Measurements from ENCODE around the gene ADGRB2. TPM values are rescaled to one million over a fixed set of nuclear protein-coding genes. Genes with fewer than 3 reads are reported as not detected.

Gene ADGRB2
- total RNA-seq, 1 experiment from 2014 or later, result 2.9 TPM

DNA sequence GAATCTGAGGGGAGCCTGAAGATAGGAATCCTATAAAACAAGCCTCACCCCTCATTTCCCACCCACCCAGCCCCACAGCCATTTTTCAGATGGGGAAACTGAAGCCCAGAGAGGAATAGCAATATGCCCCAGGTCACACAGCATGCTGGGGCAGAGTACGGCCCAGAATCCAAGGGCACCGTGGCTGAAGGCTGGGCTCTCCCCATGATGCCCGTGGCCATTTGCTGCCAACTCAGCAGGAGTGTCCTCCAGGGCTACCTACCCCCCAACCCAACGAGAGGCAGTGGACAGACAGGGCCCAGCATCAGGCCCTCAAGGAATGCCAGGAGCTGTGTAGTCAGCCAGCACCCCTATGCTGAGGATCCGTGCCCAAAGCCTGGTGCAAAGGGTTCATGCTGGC lies 68.8 kb downstream of the ADGRB2 start:
- peaks cover 25% of the 10 kb centered on the region for H3K4me1 Mint-ChIP-seq (ENCODE audit: low read depth, unreplicated experiment)

DNA sequence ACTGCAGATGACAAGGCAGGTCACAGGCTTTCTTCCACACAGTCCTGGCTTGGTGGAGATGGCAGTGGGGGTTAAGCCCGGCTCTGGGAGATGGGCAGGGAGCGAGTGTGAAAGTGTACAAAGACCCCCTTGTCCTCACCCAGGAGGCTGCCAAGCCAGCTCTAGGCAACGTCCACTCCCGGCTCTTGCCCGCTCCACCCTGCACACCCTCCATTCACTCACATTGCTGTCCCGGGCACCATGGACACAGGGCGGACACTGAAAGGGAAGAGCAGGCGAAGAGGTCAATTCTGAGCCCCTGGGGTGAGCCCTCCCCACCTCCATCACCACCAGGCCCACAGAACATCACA lies 69.2 kb downstream of the ADGRB2 start:
- DNase-seq, result no peak
- Mint-ChIP-seq H3K9me3 (ENCODE audit: low read depth, unreplicated experiment) (no peaks in the 10 kb centered on the region), H3K27me3 (ENCODE audit: unreplicated experiment) (peaks cover 15% of the 10 kb centered on the region), H3K27ac (ENCODE audit: unreplicated experiment) (no peak overlapping the region), H3K4me3 (ENCODE audit: low read depth, unreplicated experiment) (no peak overlapping the region), H3K36me3 (ENCODE audit: insufficient read depth, unreplicated experiment) (peaks cover 3% of the 10 kb centered on the region), H3K4me1 (ENCODE audit: low read depth, unreplicated experiment) (peaks cover 25% of the 10 kb centered on the region)
- CTCF ChIA-PET, result no interaction called here
- TF ChIP-seq, protein P1, sequence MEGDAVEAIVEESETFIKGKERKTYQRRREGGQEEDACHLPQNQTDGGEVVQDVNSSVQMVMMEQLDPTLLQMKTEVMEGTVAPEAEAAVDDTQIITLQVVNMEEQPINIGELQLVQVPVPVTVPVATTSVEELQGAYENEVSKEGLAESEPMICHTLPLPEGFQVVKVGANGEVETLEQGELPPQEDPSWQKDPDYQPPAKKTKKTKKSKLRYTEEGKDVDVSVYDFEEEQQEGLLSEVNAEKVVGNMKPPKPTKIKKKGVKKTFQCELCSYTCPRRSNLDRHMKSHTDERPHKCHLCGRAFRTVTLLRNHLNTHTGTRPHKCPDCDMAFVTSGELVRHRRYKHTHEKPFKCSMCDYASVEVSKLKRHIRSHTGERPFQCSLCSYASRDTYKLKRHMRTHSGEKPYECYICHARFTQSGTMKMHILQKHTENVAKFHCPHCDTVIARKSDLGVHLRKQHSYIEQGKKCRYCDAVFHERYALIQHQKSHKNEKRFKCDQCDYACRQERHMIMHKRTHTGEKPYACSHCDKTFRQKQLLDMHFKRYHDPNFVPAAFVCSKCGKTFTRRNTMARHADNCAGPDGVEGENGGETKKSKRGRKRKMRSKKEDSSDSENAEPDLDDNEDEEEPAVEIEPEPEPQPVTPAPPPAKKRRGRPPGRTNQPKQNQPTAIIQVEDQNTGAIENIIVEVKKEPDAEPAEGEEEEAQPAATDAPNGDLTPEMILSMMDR (IDR thresholded peaks at IDR 0.05; ENCODE audit: unreplicated experiment), result no peak
- BruUV-seq (replicated peaks), result no TSS peak
- intact Hi-C loops (cut with micrococcal nuclease; ENCODE audit: unreplicated experiment), result no loop called here

More for the DNA sequence above, 68.8 kb downstream of the ADGRB2 start:
- no peaks in the 10 kb centered on the region for H3K9me3 Mint-ChIP-seq (ENCODE audit: low read depth, unreplicated experiment)
- CTCF ChIA-PET, result no interaction called here
- no peak for DNase-seq
- peaks cover 15% of the 10 kb centered on the region for H3K27me3 Mint-ChIP-seq (ENCODE audit: unreplicated experiment)
- TF ChIP-seq, protein P1 (IDR thresholded peaks at IDR 0.05; ENCODE audit: unreplicated experiment), result no peak
- no peak overlapping the region for H3K27ac Mint-ChIP-seq (ENCODE audit: unreplicated experiment)
- intact Hi-C loops (cut with micrococcal nuclease; ENCODE audit: unreplicated experiment), result no loop called here
- no peak overlapping the region for H3K4me3 Mint-ChIP-seq (ENCODE audit: low read depth, unreplicated experiment)
- no TSS peak for BruUV-seq (replicated peaks)
- peaks cover under 1% of the 10 kb centered on the region for H3K36me3 Mint-ChIP-seq (ENCODE audit: insufficient read depth, unreplicated experiment)

DNA sequence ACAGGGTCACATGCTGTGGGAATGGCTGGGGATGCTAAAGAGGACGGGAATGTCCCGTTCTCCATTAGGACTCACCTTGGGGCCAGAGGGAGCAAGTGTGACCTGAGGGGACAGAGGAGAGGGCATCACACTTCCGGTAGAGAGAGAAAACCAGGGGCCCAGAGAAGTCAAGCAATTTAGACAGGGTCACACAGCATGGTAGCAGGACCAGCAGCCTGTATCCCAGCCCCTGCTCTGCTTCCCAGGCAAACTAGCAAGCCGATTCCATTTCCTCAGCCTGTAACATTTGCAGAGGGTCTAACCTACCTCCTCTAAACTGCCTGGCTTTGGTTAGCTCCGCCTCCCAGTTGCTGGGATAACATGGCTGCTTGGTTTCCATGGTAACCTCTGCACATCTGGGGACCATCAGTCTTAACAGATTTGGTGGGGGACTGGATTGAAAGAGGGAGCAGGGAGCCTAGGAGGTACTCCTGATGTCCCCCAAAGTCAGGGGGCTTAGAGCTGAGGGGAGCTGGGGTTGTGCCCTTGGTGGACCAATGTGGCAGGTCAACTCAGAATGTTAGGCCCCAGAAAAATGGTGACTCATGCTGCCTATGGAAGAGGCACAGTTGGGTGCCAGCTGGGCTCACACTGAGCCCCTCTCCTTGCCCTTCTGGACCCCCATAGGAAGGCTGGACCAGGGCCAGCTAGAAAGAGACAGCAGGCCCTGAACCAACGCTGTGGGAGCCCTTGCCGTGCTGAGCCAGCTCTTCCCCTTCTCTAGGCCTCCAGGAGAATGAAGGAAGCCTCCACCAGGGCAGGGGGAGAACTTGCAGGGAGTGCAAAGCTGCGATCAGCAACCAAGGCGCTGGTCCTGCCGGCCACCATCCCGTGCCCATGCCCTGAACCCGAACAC lies 69.8 kb downstream of the ADGRB2 start:
- Mint-ChIP-seq H3K4me3 (ENCODE audit: low read depth, unreplicated experiment) (no peak overlapping the region), H3K27me3 (ENCODE audit: unreplicated experiment) (peaks cover 15% of the 10 kb centered on the region), H3K27ac (ENCODE audit: unreplicated experiment) (no peak overlapping the region), H3K36me3 (ENCODE audit: insufficient read depth, unreplicated experiment) (peaks cover 9% of the 10 kb centered on the region), H3K9me3 (ENCODE audit: low read depth, unreplicated experiment) (no peaks in the 10 kb centered on the region), H3K4me1 (ENCODE audit: low read depth, unreplicated experiment) (peaks cover 25% of the 10 kb centered on the region)
- TF ChIP-seq, protein P1 (IDR thresholded peaks at IDR 0.05; ENCODE audit: unreplicated experiment), result no peak
- no peak for DNase-seq
- CTCF ChIA-PET, result no interaction called here
- intact Hi-C loops (cut with micrococcal nuclease; ENCODE audit: unreplicated experiment), result no loop called here
- no TSS peak for BruUV-seq (replicated peaks)

DNA sequence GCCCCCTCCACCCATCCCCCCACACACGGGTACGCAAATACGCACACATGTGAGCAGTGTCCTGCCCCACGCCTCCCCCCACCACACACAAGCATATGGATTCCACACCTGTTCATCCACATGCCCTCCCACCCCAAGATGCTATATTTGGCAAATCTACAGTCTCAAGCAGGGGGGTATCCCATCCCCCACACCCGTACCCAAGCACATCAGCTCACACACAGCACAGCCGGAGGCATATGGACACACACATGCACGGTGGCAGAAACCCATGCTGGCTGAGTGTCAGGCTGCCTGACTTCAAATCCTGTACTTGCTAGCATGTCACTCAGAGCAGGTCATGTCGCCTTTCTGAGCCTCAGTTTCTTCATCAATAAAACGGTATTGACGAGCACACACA lies 70.9 kb downstream of the ADGRB2 start:
- no peak for DNase-seq
- no peaks in the 10 kb centered on the region for H3K9me3 Mint-ChIP-seq (ENCODE audit: low read depth, unreplicated experiment)
- peaks cover 9% of the 10 kb centered on the region for H3K36me3 Mint-ChIP-seq (ENCODE audit: insufficient read depth, unreplicated experiment)
- TF ChIP-seq, protein P1 (IDR thresholded peaks at IDR 0.05; ENCODE audit: unreplicated experiment), result no peak
- intact Hi-C loops (cut with micrococcal nuclease; ENCODE audit: unreplicated experiment), result no loop called here
- no peak overlapping the region for H3K4me3 Mint-ChIP-seq (ENCODE audit: low read depth, unreplicated experiment)
- peaks cover 27% of the 10 kb centered on the region for H3K4me1 Mint-ChIP-seq (ENCODE audit: low read depth, unreplicated experiment)
- CTCF ChIA-PET, result no interaction called here
- no peak overlapping the region for H3K27ac Mint-ChIP-seq (ENCODE audit: unreplicated experiment)
- no TSS peak for BruUV-seq (replicated peaks)
- peaks cover 15% of the 10 kb centered on the region for H3K27me3 Mint-ChIP-seq (ENCODE audit: unreplicated experiment)
